Neural crest cell (in vitro differentiated cells): ENCODE measurements around the gene CARF. TPM values are rescaled to one million over a fixed set of nuclear protein-coding genes. Genes with fewer than 3 reads are reported as not detected.

ENCODE experiments used
- DNase-seq: peaks from one replicate; pipeline ENCODE4 v3.0.0; 2021; ENCODE audit warnings: low read depth, mixed read lengths, low spot score
- H3K27ac Mint-ChIP-seq: one replicate; pipeline ENCODE4 v1.8.0; 2021; ENCODE audit warnings: mild to moderate bottlenecking, mixed read lengths; ENCODE audit not compliant: unreplicated experiment
- H3K27me3 Mint-ChIP-seq: 2 replicates; pipeline ENCODE4 v1.8.0; 2021; ENCODE audit warnings: low read depth, mild to moderate bottlenecking, mixed read lengths
- H3K36me3 Mint-ChIP-seq: 2 replicates; pipeline ENCODE4 v1.8.0; 2021; ENCODE audit warnings: low read depth, mild to moderate bottlenecking, mixed read lengths
- H3K4me1 Mint-ChIP-seq: 2 replicates; pipeline ENCODE4 v1.8.0; 2021; ENCODE audit warnings: mixed read lengths
- H3K4me3 Mint-ChIP-seq: one replicate; pipeline ENCODE4 v1.8.0; 2021; ENCODE audit warnings: mild to moderate bottlenecking, mixed read lengths
- H3K9me3 Mint-ChIP-seq: 2 replicates; pipeline ENCODE4 v1.8.0; 2021; ENCODE audit warnings: mixed read lengths
- total RNA-seq: library from RNA; stranded (reverse); gene quantifications from 2 replicates; pipeline ENCODE4 v1.2.1, GENCODE V29; 2021
- TF ChIP-seq, protein P1 (sequence below): fragments of 200-600 bp; sonication (generic); conservative IDR thresholded peaks from 2 replicates; pipeline ENCODE4 v1.5.0; 2021; ENCODE audit warnings: antibody characterized with exemption, mild to moderate bottlenecking

The CARF gene
- total RNA-seq, 1 donor from 2014 or later, result 6.8 TPM

DNA sequence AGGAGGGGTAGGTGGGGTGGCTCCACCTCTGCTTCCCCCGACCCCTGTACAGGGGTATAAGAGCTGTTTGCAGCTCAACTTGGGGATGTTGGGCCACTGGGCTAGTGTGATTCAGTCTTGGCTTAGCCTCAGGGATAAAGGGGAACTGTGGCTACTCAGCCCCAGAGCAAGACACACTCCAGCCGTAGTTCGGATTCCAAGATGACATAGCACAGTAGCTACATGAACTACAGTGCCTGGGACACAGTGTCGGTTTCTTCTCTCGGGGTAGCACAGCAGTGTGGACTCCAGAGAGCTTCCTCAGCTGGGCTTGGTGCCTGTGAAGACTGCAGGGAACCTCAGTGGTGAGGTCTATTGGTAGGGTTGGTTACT lies 21.1 kb downstream of the CARF start:
- H3K4me3 Mint-ChIP-seq, result no peak overlapping the region
- H3K9me3 Mint-ChIP-seq, result no peaks in the 10 kb centered on the region
- H3K27ac Mint-ChIP-seq, result no peak overlapping the region
- H3K27me3 Mint-ChIP-seq, result no peaks in the 10 kb centered on the region
- H3K4me1 Mint-ChIP-seq, result no peaks in the 10 kb centered on the region
- TF ChIP-seq, protein P1, sequence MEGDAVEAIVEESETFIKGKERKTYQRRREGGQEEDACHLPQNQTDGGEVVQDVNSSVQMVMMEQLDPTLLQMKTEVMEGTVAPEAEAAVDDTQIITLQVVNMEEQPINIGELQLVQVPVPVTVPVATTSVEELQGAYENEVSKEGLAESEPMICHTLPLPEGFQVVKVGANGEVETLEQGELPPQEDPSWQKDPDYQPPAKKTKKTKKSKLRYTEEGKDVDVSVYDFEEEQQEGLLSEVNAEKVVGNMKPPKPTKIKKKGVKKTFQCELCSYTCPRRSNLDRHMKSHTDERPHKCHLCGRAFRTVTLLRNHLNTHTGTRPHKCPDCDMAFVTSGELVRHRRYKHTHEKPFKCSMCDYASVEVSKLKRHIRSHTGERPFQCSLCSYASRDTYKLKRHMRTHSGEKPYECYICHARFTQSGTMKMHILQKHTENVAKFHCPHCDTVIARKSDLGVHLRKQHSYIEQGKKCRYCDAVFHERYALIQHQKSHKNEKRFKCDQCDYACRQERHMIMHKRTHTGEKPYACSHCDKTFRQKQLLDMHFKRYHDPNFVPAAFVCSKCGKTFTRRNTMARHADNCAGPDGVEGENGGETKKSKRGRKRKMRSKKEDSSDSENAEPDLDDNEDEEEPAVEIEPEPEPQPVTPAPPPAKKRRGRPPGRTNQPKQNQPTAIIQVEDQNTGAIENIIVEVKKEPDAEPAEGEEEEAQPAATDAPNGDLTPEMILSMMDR, result no peak
- no peak for DNase-seq
- peaks cover 7% of the 10 kb centered on the region for H3K36me3 Mint-ChIP-seq

DNA sequence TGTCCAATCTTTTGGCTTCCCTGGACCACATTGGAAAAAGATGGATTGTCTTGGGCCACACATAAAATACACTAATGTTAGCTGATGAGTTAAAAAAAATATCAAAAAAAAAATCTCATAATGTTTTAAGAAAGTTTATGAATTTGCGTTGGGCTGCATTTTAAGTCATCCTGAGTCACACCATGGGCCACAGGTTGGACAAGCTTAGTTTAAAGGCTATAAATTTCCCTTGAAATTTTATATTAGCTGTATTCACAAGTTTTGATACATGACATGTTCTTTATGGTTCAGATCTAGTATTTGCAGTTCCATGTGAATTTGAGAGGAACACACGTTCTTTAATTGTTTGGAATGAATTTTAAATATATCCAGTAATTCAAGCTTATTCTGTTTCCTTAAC lies 21.9 kb downstream of the CARF start:
- no peak for DNase-seq
- H3K27me3 Mint-ChIP-seq, result no peaks in the 10 kb centered on the region
- peaks cover 8% of the 10 kb centered on the region for H3K36me3 Mint-ChIP-seq
- no peak overlapping the region for H3K4me3 Mint-ChIP-seq
- H3K27ac Mint-ChIP-seq, result no peak overlapping the region
- H3K9me3 Mint-ChIP-seq, result peaks cover 3% of the 10 kb centered on the region
- H3K4me1 Mint-ChIP-seq, result no peaks in the 10 kb centered on the region
- TF ChIP-seq, protein P1, result no peak

DNA sequence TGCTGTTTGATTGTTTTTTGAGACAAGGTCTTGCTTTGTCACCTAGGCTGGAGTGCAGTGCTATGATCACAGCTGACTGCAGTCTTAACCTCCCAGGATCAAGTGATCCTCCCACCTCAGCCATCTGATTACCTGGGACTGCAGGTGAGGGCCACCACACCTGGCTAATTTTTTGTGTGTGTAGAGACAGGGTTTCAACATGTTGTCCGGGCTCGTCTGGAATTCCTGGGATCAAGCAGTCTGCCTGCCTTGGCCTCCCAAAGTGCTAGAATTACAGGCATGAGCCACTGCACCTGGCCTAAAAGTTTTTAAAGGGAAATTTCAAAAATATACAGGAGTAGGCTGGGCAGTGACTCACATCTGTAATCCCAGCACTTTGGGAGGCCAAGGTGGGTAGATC lies 22.4 kb downstream of the CARF start:
- Mint-ChIP-seq H3K4me3 (no peak overlapping the region), H3K27ac (no peak overlapping the region), H3K36me3 (peaks cover 8% of the 10 kb centered on the region), H3K27me3 (no peaks in the 10 kb centered on the region), H3K4me1 (no peaks in the 10 kb centered on the region), H3K9me3 (peaks cover 3% of the 10 kb centered on the region)
- TF ChIP-seq, protein P1, result no peak
- no peak for DNase-seq

DNA sequence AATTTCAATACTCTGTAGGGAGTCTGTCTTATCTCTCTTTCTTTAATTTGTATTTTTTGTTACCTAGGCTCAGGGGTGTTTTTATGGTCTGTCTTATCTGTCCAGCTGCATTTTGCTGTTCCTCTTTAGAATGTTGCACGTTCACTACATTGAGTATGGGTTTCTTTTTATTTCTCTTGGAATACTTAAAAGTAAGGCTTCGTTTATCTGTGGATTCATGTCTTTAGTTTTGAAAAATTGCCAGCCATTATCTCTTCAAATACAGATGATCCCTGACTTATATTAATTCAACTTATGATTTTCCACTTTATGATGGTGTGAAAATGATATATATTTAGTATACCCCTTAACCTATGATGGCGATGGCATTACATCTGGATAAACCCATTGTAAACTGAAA lies 26.9 kb downstream of the CARF start:
- TF ChIP-seq, protein P1, result no peak
- Mint-ChIP-seq H3K27ac (no peak overlapping the region), H3K36me3 (peaks cover 7% of the 10 kb centered on the region), H3K27me3 (no peaks in the 10 kb centered on the region), H3K9me3 (peaks cover 3% of the 10 kb centered on the region), H3K4me1 (peaks cover 6% of the 10 kb centered on the region), H3K4me3 (no peak overlapping the region)
- no peak for DNase-seq

DNA sequence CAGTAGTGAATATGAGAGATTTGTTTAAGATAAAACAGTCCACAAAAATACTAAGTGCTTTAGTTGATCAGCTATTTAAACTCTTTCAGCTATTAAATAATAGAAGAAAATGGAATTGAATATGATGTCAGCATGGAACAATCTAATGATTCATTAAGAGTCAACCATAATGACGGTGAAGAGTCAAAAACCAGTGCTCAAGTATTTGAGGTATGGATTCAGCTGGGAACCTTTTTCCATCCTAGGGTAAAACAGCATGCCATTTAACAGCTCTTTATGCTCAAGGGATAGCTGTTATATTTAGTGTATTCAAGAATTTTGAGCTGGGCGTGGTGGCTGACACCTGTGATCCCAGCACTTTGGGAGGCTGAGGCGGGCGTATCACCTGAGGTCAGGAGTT lies 29.7 kb downstream of the CARF start:
- H3K36me3 Mint-ChIP-seq, result peaks cover 27% of the 10 kb centered on the region
- peaks cover 13% of the 10 kb centered on the region for H3K9me3 Mint-ChIP-seq
- H3K27ac Mint-ChIP-seq, result no peak overlapping the region
- H3K4me1 Mint-ChIP-seq, result peaks cover 6% of the 10 kb centered on the region
- H3K4me3 Mint-ChIP-seq, result no peak overlapping the region
- TF ChIP-seq, protein P1, result no peak
- no peaks in the 10 kb centered on the region for H3K27me3 Mint-ChIP-seq
- no peak for DNase-seq

DNA sequence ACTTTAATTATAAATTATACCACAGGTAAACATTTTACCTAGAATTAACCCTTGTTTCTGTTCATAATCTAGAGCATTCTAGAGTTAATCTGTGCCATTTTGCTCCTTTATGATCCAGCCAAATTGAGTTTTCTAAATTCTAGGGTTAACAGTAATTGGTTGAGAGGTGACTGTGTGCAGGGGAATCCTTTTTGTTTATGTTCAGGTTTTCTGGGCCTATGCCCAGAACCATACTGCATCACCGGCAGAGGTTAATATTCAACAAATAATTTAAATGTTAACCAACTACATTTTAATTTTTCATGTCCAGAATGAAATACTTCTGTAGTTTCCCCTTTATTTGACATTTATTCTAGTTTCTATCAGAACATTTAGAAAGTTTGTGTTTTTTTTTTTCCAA lies 32.3 kb downstream of the CARF start:
- DNase-seq, result no peak
- Mint-ChIP-seq H3K4me1 (peaks cover 6% of the 10 kb centered on the region), H3K27me3 (no peaks in the 10 kb centered on the region), H3K9me3 (peaks cover 25% of the 10 kb centered on the region), H3K36me3 (peaks cover 39% of the 10 kb centered on the region), H3K27ac (no peak overlapping the region), H3K4me3 (no peak overlapping the region)
- TF ChIP-seq, protein P1, result no peak
